Endothelial cell of umbilical vein (primary cell): ENCODE data around the gene P2RY13. TPM values are rescaled to one million over a fixed set of nuclear protein-coding genes. Genes with fewer than 3 reads are reported as not detected.

Experiments
- BruUV-seq: library from RNA; stranded (reverse); fragments of 400-500 nt; replicated peaks from 2 replicates; lab custom pipeline; 2021; lab: Mats Ljungman, UMichigan
- CTCF ChIA-PET: fragments of 300-600, 350-600 bp; sonication (Branson Sonifier 250); formaldehyde crosslinking; loops from one replicate; lab custom pipeline; 2021; ENCODE audit warnings: antibody characterized with exemption, inconsistent platforms; lab: Charles Lee
- POLR2A ChIA-PET: fragments of 300-600, 350-600 bp; sonication (Branson Sonifier 250); formaldehyde crosslinking; loops from one replicate; lab custom pipeline; 2021; ENCODE audit warnings: antibody characterized with exemption, inconsistent platforms; lab: Charles Lee
- DNase-seq: peaks from one replicate; pipeline ENCODE4 v3.0.0-alpha.2; 2011; ENCODE audit warnings: low read depth, low spot score
- FAIRE-seq: peaks from 2 replicates; lab custom pipeline; 2011; peaks lifted over from hg19 to GRCh38; lab: Jason Lieb, UNC
- H2AFZ ChIP-seq: 2 replicates; pipeline ENCODE4 v1.6.0; 2012; ENCODE audit warnings: low read depth, low read length, control low read depth, inconsistent platforms
- H3K27ac ChIP-seq: 2 replicates; pipeline ENCODE4 v1.5.1; 2011; ENCODE audit warnings: low read depth, mild to moderate bottlenecking, control low read depth, low read length, moderate library complexity; ENCODE audit not compliant: insufficient read depth
- H3K27me3 ChIP-seq, 2 experiments: 2 replicates each; pipeline versions ENCODE4 v1.6.0 to v1.6.1; 2011; ENCODE audit warnings: low read length in 2 of 2, mixed read lengths in 1 of 2; ENCODE audit not compliant: control insufficient read depth in 2 of 2, insufficient read depth in 2 of 2
- H3K36me3 ChIP-seq, 2 experiments: 2 replicates in 1 of 2; 3 replicates in 1 of 2; pipeline ENCODE4 v1.5.1; 2011; ENCODE audit warnings: low read length in 2 of 2, mild to moderate bottlenecking in 1 of 2, moderate library complexity in 1 of 2; ENCODE audit not compliant: control insufficient read depth in 2 of 2, insufficient read depth in 2 of 2; ENCODE audit errors: extremely low read depth in 1 of 2
- H3K4me1 ChIP-seq: 3 replicates; pipeline ENCODE4 v1.5.1; 2011; ENCODE audit warnings: mild to moderate bottlenecking, low read length; ENCODE audit not compliant: control insufficient read depth, insufficient read depth; ENCODE audit errors: extremely low read depth
- H3K4me2 ChIP-seq: 2 replicates; pipeline ENCODE4 v1.6.1; 2011; ENCODE audit warnings: low read length, control low read depth, mixed read lengths; ENCODE audit not compliant: insufficient read depth
- H3K4me3 ChIP-seq, 3 experiments: fragments of 200-600 bp in 1 of 3; sonication (generic), shearing (Covaris generic) in 1 of 3; replicated peaks in 1 of 3; 2 replicates each; pipeline ENCODE4 v1.5.1; 2011 to 2016; ENCODE audit warnings: control low read depth in 3 of 3, low read length in 3 of 3, mild to moderate bottlenecking in 2 of 3, inconsistent platforms in 1 of 3, low read depth in 1 of 3, moderate library complexity in 1 of 3; ENCODE audit not compliant: insufficient read depth in 1 of 3
- H3K79me2 ChIP-seq: 2 replicates; pipeline ENCODE4 v1.6.0; 2012; ENCODE audit warnings: low read length, inconsistent platforms; ENCODE audit not compliant: control insufficient read depth, insufficient read depth
- H3K9ac ChIP-seq: replicated peaks from 2 replicates; pipeline ENCODE3; 2011; ENCODE audit warnings: low read length, control low read depth; ENCODE audit not compliant: insufficient read depth; ENCODE audit errors: extremely low read depth
- H3K9me1 ChIP-seq: replicated peaks from 3 replicates; pipeline ENCODE4 v1.6.0; 2011; ENCODE audit warnings: mild to moderate bottlenecking, low read length; ENCODE audit not compliant: control insufficient read depth, insufficient read depth; ENCODE audit errors: extremely low read depth
- H3K9me3 ChIP-seq: replicated peaks from 2 replicates; pipeline ENCODE4 v1.5.1; 2012; ENCODE audit warnings: low read length, inconsistent platforms; ENCODE audit not compliant: control insufficient read depth, insufficient read depth
- H4K20me1 ChIP-seq: replicated peaks from 2 replicates; pipeline ENCODE3; 2011; ENCODE audit warnings: mild to moderate bottlenecking, low read length; ENCODE audit not compliant: control insufficient read depth, insufficient read depth; ENCODE audit errors: extremely low read depth
- CTCF ChIP-seq, 2 donors: IDR thresholded peaks; 1 replicate in 1 of 2; 2 replicates in 1 of 2; pipeline ENCODE4 v1.5.1; 2011; ENCODE audit warnings: low read length in 2 of 2, mild to moderate bottlenecking in 2 of 2, moderate library complexity in 2 of 2, control low read depth in 1 of 2, inconsistent platforms in 1 of 2, low read depth in 1 of 2; ENCODE audit not compliant: insufficient read depth in 1 of 2; ENCODE audit errors: extremely low read depth in 1 of 2
- EZH2 ChIP-seq: IDR thresholded peaks from 2 replicates; pipeline ENCODE4 v1.6.1; 2012; ENCODE audit warnings: borderline replicate concordance, low read depth, mild to moderate bottlenecking, moderate library complexity, low read length, inconsistent platforms; ENCODE audit not compliant: severe bottlenecking
- FOS ChIP-seq: IDR thresholded peaks from 2 replicates; pipeline ENCODE4 v1.6.1; 2011; ENCODE audit warnings: mild to moderate bottlenecking, low read length, moderate library complexity, borderline replicate concordance; ENCODE audit not compliant: insufficient read depth
- GATA2 ChIP-seq: IDR thresholded peaks from 2 replicates; pipeline ENCODE4 v1.7.0; 2011; ENCODE audit warnings: low read depth, mild to moderate bottlenecking, moderate library complexity, mixed read lengths, low read length; ENCODE audit not compliant: insufficient read length, insufficient read depth
- JUN ChIP-seq: IDR thresholded peaks from 2 replicates; pipeline ENCODE4 v1.6.1; 2011; ENCODE audit warnings: borderline replicate concordance, low read depth; ENCODE audit not compliant: insufficient read length, insufficient read depth
- MAX ChIP-seq: IDR thresholded peaks from 2 replicates; pipeline ENCODE4 v1.6.1; 2011; ENCODE audit not compliant: insufficient read depth, insufficient read length
- MYC ChIP-seq: IDR thresholded peaks from one replicate; pipeline ENCODE4 v1.6.1; 2011; ENCODE audit warnings: mild to moderate bottlenecking, low read depth, low read length
- POLR2A ChIP-seq: IDR thresholded peaks from 2 replicates; pipeline ENCODE4 v1.6.1; 2012; ENCODE audit warnings: low read depth, mild to moderate bottlenecking, control low read depth, low read length
- POLR2AphosphoS5 ChIP-seq: IDR thresholded peaks from 2 replicates; pipeline ENCODE4 v1.6.1; 2012; ENCODE audit warnings: low read depth, mild to moderate bottlenecking, control low read depth, low read length, moderate library complexity; ENCODE audit not compliant: insufficient read depth
- dilution Hi-C: fragments of 300-500 bp; cut with MboI; formaldehyde crosslinking; loops from one replicate; pipeline ENCODE4 v1.15.0; 2019; ENCODE audit warnings: low sequenced_read_pairs; ENCODE audit not compliant: extremely low pct_ligation_motif_present
- intact Hi-C: fragments of 100-400 bp; cut with micrococcal nuclease; formaldehyde crosslinking; loops from one replicate; pipeline ENCODE4 v1.10.0; 2022
- polyA plus RNA-seq, 4 experiments: library from polyadenylated mRNA; depleted of rRNA in 3 of 4; stranded (reverse) in 3 of 4; unstranded in 1 of 4; fragments of >200 nt; gene quantifications; 2 replicates each; pipeline versions ENCODE4 v1.2.1 to v1.2.3, GENCODE V29; 2011 to 2012; ENCODE audit warnings: missing spikeins in 1 of 4
- total RNA-seq: library from RNA; stranded (reverse); gene quantifications from 2 replicates; pipeline ENCODE4 v1.2.3, GENCODE V29; 2021

Gene P2RY13
- total and polyA plus RNA-seq, 2 donors (not counting 3 experiments of a cell fraction or from before 2014, with no cell fraction given) = not detected

- no TSS peak for BruUV-seq
- POLR2A ChIA-PET = no interaction called here
These were observed 33.1 kb downstream of the P2RY13 start for GRCh38 chr3:151296226-151296625.

More at GRCh38 chr3:151296226-151296625, 33.1 kb downstream of the P2RY13 start:
- no peaks in the 10 kb centered on the region for H3K79me2 ChIP-seq
- H4K20me1 ChIP-seq = no peaks in the 10 kb centered on the region
- dilution Hi-C loops (no loop called here), intact Hi-C loops (no loop called here)
- H3K9ac ChIP-seq = no peak overlapping the region
- no peaks in the 10 kb centered on the region for H3K4me1 ChIP-seq
- H3K27ac ChIP-seq = no peak overlapping the region
- DNase-seq = no peak
- H3K9me3 ChIP-seq = no peaks in the 10 kb centered on the region
- no peak for FAIRE-seq
- H3K4me2 ChIP-seq = no peak overlapping the region
- CTCF ChIA-PET = no interaction called here
- H3K4me3 ChIP-seq = no peak overlapping the region
- H3K9me1 ChIP-seq = no peaks in the 10 kb centered on the region
- H3K27me3 ChIP-seq = peaks cover 3 to 19% of the 10 kb centered on the region in 2 experiments
- no peak for TF ChIP-seq POLR2AphosphoS5
- TF ChIP-seq POLR2A = no peak
- TF ChIP-seq MYC = no peak
- TF ChIP-seq GATA2 = no peak
- TF ChIP-seq MAX = no peak
- TF ChIP-seq CTCF (IDR thresholded peaks at IDR 0.05; ENCODE audit: extremely low read depth in 1 of 2, insufficient read depth in 1 of 2, low read depth in 1 of 2, low read length in 2 of 2) = no peak
- TF ChIP-seq EZH2 = no peak
- TF ChIP-seq JUN = no peak
- TF ChIP-seq FOS = no peak
- no peak overlapping the region for H2AFZ ChIP-seq
- H3K36me3 ChIP-seq = no peaks in the 10 kb centered on the region
